Activated CD4-positive, CD25-positive, alpha-beta regulatory T cell treated with anti-CD3 and anti-CD28 coated beads, Interleukin-2, amount 50 U/mL, for 16 hours (primary cell): Measurements from ENCODE around the gene MTMR12.

ENCODE experiments used
- DNase-seq: peaks from one replicate; pipeline ENCODE4 v3.0.0-alpha.2; 2020; ENCODE audit warnings: low read depth, low spot score

MTMR12 gene

DNA sequence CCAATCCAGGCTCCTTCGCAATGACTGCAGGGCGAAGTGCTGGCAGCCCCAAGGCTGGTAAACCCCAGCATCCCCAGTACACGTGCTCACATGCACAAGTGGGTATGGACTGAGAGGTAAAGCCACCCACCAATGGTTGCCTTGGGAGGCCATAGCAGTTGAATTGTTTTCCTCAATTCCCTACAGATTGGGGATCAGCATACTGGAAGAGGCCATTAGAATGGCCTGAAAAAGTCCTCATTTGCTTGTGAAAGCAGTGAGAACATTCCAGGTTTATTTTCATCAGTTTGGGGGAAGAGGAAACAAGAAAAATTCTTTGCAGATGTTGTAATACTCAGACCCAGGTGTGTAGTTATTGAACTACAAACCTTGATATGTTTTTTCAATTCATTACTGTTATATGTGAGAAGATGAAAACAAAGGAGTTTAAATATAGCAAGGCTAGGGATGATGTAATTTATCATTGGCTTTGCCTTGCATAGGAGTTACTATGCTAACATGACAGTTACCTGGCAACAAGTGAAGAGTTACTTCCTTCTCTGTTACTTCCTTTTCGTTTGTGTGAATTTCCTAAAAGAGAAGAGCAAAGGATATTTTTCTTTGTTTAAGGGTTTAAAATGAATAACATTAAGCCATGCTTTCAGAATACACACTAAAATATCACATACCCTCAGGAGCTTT, 36.4 kb downstream of the MTMR12 start:
- DNase-seq, result no peak

DNA sequence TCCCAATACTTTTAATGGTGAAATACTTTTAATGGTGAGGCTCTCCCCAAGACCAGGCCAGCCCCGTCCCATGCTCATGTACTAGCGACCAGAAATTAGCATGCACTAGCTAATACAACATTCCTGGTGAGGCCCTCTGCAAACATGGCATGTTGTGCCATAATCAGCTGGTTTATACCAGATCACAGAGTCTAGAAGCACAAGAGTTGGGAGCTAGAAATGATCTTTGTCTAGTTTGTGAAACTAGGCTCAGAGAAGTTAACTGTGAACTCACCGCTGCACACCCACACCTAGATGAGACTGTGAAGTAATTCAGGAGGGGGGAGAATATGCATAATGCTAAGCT, 37.4 kb downstream of the MTMR12 start:
- no peak for DNase-seq

DNA sequence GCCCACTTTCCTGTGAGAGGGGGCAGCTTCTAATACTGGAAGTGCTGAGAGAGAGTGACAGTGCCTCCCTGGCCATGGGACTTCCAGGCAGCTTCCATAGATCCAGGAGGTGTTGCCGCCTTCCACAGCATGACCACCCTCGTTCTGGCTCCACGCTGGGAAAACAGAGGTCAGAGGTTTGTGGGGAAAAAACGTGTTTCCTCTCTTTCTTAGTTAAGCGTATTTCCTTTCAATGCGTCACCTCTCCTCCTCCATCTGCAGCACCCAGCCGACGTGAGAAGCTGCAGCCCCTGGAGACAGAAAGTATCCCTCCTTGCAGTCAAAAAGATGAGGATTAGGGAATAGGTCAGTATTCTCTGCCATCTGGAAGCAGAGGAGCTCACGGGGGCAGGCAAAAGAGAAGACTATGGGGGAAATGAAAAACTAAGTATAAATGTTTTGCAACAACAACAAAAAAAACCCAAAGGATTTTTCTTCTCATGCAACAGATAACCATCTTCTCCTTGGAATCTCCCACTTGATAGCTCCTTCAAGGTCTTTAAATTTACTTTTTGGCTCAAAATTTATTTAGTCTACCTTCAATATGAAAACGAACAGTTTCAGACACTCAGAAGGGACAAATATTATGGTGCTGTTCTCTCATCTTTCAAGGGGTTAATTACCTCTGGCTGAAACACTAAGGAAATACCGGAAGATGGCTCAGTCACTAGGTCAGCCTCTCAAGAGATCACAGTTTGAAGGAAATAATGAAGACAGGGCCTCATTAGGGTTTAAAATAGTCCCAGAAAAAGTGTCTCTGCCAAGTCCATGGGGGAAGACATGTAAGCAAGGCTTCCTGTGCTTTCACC, 38.0 kb downstream of the MTMR12 start:
- no peak for DNase-seq

DNA sequence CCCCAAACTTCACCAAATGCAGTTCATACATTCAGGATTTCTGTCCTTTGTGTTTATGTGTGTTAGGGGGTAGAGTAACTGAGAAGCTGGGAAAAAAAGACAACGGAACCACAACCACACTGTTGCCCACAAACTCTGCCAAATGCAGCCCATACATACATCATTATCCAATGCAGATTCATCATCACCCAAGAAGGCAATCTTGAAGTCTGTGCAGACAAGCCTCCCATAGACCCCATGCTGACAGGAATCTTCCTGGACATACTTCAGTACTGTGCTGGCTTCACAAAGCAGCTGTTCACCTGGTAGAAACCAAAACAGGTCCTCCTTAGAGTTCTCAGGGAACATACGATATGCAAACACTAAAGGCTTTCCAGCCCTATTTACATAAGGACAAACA, 38.9 kb downstream of the MTMR12 start:
- no peak for DNase-seq

DNA sequence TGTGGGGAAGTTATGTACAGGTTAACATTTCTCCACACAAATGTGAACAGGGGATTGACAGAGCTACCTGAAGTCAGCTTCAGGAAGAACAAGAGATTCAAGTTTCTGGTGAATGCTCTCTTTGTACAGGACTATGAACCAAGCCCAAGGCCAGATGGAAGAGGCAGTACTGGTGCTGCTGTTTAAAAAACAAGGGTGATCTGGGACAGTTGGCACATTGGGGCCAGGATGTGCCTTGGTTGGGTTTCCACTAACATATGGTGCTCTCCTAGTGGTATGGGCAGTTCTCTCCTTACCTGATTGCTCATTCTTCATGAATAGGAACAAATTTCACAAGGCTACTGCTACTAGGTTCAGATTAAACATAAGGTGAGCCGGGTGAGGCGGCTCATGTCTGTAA, 40.0 kb downstream of the MTMR12 start:
- no peak for DNase-seq

DNA sequence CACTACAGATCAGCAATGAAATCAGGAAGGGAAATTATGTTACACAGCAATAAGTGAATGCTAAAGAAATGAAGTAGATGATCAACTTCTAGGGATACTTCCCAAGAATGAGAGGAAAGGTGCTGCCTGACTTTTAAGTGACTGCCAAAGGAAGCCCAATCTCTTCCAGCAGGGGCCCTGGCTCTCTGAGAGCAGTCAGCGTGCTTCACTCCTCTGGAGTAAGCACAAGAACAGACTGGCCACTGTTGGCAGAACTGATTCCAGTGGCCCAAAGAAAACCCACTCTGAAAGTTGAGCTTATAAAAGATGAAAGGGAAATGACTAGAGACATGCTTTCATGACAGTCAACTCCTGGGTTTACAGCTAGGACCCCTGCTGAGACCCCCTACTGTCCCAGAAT, 41.8 kb downstream of the MTMR12 start:
- DNase-seq, result no peak

DNA sequence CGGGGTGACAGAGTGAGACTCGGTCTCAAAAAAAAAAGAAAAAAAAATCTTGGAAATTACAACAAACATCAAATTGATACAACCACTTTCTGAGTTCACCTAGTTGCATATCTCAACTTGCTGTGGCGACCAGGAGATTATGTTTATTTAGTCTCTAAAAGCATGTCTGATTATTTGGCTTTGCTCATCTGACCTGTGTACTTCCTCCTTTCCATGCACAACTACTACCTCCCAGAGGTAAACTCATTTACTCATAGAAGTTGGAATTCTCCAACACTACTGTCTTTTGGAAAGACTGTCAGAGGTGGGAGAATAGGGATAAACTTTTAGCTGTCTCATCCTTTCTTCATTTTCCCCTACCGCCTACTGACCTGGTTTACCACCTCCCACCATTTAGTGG, 42.6 kb downstream of the MTMR12 start:
- no peak for DNase-seq

DNA sequence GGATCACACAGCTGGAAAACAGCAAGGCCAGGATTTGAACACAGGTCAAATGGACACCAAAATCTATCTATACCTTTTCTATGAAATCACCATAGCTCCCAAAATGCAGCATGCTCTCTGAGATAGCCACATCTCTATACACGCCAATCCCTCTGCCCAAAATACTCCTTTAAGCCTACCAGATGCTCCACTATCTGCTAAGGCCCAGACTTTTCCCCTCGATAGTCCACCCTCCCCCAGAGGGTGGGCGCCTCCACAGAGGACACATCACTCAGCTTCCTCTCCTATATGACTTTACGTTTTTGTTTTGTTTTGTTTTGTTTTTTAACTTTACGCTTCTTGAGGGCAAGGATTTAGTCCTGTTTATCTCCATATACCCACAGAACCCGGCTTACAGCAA, 46.8 kb downstream of the MTMR12 start:
- DNase-seq, result no peak

DNA sequence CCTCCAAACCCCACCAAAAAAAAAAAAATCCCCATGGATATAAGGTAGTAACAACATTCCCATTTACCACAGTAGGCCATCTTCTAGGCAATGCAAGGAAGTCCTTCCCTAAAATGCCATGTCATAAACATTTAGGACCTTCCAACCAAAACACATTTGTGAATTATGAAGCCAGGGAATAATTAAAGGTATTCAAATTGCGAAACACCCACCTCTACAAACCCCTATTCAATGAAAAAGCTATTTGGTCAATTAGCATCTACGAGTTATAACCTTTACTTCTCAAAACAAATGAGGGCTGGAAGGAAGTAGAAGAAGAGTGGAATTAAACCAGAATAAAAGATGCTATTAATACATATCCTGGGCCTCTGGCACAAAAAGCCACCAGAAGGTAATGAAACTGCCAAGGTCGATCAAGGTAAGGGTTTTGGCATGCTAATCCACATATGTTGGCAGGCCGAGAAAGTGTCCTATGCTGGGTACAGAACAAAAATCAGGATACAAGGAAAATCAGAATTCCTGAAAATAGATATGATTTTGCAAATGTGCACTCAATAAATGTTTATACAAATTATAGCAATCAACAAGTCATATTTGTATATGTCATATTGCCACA, 47.7 kb downstream of the MTMR12 start:
- no peak for DNase-seq

DNA sequence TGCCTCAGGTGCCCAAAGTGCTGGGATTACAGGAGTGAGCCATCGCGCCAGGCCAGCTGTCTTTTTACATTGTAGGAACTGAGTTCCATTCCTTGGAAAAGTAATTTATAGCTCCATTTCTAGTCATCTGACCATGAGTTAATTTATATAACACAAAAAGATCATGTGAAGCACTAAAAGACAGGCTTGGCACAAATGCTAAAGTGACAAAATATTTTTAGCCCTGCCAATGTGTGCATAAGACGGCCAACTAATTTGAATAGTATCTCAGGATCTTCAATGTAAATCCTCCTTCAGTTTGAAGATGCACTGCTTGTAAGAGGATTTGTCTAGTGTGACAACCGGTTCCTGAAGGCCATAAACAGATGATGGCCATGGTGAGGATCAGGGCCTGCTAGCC, 49.1 kb downstream of the MTMR12 start:
- DNase-seq, result no peak

DNA sequence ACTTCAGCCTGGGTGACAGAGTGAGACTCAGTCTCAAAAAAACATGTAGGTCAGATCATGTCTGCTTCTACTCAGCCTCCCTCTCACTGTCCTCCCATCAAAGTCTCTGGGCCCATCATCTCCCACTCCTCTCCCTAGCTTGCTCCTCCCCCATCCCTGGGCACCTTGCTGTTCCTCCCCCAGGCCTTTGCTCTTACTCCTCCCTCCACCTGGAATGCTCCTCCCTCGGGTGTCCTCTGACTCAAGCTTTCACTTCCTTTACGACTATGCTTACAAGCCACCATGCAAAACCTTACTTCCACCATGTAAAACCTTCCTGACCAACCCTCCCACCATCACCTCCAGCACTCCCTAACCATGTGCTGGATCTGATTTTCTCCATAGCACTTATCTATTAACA, 51.5 kb downstream of the MTMR12 start:
- DNase-seq, result no peak

DNA sequence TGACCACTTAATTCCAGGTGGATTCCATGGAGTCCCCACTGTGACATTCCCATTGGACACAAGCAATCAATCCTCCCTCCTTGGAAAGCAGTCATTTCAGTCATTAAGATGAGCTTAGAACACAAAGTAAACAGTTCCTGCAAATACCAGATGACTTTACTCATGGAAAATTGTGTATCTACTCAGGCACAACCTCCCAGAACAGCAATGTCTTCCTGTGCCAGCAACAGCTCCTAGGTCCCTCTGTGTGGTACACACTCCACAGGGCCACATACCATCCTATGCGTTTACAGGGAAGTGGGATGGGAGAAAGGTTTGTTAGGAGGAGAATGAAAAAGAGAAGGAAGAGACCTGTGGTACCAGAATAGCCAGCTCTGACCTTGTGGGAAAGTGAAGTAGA, 53.7 kb downstream of the MTMR12 start:
- DNase-seq, result no peak

DNA sequence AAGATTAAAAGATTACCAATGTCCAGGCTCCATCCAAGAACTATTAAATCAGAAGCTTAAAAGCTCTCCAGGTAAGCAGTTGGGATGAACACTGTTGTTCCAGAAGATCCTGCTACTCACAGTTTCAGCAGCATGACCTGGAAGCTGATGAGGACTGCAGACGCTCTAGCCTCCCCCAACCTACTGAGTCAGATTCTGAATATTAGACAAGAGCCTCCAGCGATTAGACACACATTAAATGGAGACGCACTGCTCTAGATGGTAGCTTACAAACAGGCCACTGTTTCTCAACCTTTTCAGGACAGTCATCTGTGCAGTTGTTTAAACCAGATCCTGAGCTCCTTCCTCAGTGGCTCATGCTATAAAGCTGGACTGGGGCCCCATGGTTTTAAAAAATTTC, 54.3 kb downstream of the MTMR12 start:
- DNase-seq, result no peak

DNA sequence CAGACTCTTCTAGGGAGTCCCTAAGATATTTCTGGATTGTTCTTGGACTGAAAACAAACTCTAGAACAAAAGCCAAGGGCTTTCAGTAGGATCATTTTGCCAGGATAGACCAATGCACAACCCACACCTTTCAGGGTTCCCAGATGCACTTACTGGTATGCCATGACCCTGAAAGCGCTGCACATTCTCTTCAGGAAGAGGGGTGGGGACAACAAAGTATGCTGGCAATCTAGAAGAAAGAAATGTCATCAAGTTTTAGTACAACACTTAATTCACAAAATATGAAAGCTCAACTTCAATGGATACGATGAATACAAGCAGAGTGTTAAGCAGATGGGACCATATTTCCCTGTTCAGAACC, 57.2 kb downstream of the MTMR12 start:
- DNase-seq, result no peak

DNA sequence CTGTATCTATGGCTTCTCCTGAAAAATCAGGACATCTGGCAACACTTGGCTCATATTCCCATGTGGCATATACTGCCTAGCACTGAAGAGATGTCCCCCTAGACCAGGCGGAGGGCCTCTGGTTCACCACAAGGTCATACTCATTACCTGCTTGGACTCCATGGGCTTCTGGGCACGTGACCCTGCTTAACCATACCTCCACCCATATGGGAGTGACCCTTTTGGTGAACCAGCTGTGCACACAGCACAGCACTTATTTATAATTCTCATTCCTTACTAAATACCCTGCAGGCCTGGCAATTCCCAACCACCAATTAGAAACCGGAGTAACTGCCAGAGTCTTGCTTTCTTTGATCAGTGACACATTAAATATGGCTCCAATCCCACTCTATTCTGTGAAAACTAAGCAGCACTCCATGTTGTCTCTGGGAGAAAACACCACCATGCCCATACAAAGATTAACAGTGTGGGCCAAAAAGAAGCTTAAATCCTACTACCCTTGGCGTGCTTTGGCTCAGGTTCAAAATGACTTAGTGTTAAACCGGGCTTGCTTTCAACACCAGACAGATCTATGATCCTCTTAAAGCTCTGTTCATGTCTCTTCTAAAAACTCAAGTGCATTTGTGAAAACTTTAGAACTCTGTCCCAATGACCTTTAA, 57.7 kb downstream of the MTMR12 start:
- DNase-seq, result no peak

DNA sequence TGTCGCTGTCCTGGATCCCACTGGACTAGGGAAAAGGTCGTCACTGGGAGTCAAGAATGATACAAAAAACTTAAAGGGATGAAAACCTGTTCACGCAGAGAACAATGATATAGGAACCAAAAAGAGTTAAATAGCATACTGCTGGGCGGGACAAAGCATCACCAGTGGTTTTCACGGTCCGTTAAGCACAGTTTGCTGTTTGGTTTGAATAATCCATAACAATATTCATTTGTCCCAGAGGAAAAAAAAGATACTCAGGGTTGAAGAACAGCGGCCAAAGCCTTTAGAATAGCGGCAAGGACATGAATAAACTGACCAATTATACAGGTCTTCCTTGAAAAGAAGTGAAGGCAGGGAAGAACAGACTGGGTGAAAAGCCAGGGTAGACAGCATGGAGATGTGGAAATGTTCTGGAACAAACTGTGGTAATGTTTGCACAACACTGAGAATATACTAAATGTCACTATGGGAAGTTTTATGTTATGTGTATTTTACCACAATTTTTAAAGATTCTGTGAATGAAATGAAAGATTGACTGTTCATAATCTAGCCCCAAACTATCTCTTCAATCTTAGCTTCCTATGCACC, 60.8 kb downstream of the MTMR12 start:
- DNase-seq, result no peak

DNA sequence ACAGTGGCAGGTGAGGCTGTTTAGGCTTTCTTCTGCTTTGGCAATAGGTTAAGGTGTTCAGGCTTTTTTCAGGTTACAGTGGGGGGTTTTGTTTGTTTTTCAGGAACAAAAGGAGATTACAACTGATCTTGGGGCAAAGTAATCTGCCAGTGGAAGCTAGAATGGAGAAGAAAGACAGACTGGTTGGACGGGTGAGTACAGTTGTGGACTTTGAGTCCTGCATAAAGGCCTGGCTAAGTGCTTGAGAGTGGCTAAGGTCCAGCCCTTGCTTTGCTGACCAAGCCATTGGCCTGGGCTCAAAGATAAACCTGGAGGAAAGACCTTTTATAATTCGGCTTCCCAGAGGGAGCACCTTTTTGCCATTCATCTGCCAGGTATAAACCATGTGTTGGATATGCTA, 63.1 kb downstream of the MTMR12 start:
- no peak for DNase-seq

DNA sequence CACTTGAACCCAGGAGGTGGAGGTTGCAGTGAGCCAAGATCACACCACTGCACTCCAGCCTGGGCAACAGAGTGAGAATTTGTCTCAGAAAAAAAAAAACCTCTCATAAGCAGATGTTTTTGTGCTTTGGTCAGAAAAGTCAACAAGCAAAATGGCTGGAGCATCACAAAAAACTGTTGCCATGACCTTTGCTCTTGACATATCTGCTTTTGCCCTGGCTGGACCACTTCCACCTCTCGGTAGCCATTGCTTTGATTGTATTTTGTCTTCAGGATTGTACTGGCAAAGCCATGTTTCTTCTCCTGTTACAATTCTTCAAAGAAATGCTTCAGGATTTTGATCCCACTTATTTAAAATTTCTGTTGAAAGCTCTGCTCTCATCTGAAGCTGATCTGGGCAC, 67.0 kb downstream of the MTMR12 start:
- no peak for DNase-seq

DNA sequence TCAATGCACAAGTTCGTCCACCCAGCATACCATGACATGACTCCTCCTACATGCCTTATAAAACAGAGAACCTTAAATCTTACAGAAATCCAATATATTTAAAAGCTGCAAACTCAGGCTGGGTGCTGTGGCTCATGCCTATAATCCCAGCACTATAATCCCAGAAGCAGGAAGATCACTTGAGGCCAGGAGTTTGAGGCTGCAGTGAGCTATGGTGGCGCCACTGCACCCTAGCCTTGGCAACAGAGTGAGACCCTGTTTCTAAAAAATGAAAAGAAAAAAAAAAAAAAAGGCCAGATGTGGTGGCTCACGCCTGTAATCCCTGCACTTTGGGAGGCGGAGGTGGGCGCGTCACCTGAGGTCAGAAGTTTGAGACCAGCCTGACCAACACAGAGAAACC, 68.7 kb downstream of the MTMR12 start:
- no peak for DNase-seq

DNA sequence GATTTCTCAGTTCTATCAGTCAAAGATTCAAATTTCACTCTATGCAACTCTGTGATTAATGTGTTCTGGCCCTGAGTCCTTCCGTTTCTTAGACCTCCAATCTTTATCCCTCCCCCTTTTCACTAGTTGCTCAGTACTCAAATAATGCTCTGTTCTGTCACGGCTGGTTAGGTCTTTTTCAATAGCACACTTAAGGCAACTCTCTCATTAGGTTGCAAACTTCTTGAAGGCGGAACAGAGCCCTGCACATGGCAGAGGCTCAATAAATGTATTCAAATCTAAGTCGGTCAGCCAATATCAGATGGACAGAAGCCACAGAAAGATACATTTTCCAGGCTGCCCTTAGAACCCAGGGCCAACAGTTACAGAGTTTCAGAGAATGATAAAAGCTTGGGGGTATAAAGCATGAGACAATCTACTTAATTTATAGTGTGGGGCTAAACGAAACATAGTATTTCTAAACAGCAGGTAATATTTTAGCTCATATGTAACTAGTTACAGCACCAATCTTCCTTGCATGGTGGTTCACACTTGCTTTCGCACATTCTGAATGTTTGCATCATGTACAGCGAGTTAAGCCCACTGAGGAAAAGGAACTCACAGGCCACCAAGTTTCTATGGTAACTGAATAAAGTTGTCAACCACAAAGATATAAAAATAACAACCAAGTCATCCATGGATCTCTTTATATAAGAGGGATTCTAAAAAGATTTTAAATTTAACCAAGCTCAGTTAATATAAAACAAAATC, 71.5 kb downstream of the MTMR12 start:
- no peak for DNase-seq

DNA sequence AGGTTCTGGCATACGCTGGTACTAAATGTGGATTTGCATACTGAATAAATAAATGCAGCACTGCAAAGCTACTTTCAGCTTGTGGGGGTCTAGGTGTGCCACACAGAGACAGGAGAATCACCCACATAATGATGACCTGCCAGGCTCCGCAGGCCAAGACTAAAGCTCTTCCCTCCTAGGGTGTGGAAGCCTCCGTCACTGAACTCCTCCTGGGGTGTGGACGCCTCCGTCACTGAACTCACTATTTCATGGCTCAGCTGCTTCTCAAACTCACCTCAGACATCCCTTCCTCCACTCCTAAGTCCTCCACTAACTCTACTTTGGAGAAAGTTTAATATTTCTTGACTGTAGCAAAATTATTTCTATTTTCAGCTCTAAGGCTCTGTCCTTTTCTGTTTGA, 73.4 kb downstream of the MTMR12 start:
- no peak for DNase-seq
